ENCODE results near the gene SLC7A5.
"Not testable (repeated sequence)": the region's sequence is repeated elsewhere in the genome, so short reads cannot be mapped to it uniquely, and the experiment has no call there.

SLC7A5 gene

GRCh38 chr16:87869061-87869878 is at the start of gene SLC7A5:
SLC7A5 (minus strand) TSS chr16:87869507; CDS start chr16:87869422, 85 bp downstream.
- DNase-seq: peak; percentile 15

GRCh38 chr16:87918338-87918737 is 49.0 kb upstream of the SLC7A5 start:
- no peak for DNase-seq

- no peak for DNase-seq
These were observed 48.2 kb upstream of the SLC7A5 start for GRCh38 chr16:87917503-87917902.

- no peak for DNase-seq
These were observed 45.5 kb upstream of the SLC7A5 start for GRCh38 chr16:87914812-87915211.

- not testable (repeated sequence) for DNase-seq
These were observed 44.9 kb upstream of the SLC7A5 start for GRCh38 chr16:87914021-87914725.

- not testable (repeated sequence) for DNase-seq
These were observed 43.4 kb upstream of the SLC7A5 start for GRCh38 chr16:87912691-87913090.

- not testable (repeated sequence) for DNase-seq
These were observed 41.9 kb upstream of the SLC7A5 start for GRCh38 chr16:87911106-87911763.

- peak; percentile 51 for DNase-seq
These were observed 40.1 kb upstream of the SLC7A5 start for GRCh38 chr16:87909203-87909935.

- DNase-seq: not testable (repeated sequence)
These were observed 38.8 kb upstream of the SLC7A5 start for GRCh38 chr16:87908101-87908500.

GRCh38 chr16:87905521-87905920 is 36.2 kb upstream of the SLC7A5 start:
- DNase-seq: not testable (repeated sequence)

GRCh38 chr16:87904963-87905362 is 35.7 kb upstream of the SLC7A5 start:
- not testable (repeated sequence) for DNase-seq

- not testable (repeated sequence) for DNase-seq
These were observed 31.2 kb upstream of the SLC7A5 start for GRCh38 chr16:87900489-87900888.

GRCh38 chr16:87897521-87898505 is 28.5 kb upstream of the SLC7A5 start:
- DNase-seq: no peak

GRCh38 chr16:87896924-87897520 is 27.7 kb upstream of the SLC7A5 start:
- not testable (repeated sequence) for DNase-seq

GRCh38 chr16:87896176-87896890 is 27.0 kb upstream of the SLC7A5 start:
- not testable (repeated sequence) for DNase-seq

- no peak for DNase-seq
These were observed 26.4 kb upstream of the SLC7A5 start for GRCh38 chr16:87895641-87896141.

GRCh38 chr16:87894005-87894404 is 24.7 kb upstream of the SLC7A5 start:
- not testable (repeated sequence) for DNase-seq

GRCh38 chr16:87891764-87892163 is 22.5 kb upstream of the SLC7A5 start:
- no peak for DNase-seq

- not testable (repeated sequence) for DNase-seq
These were observed 20.5 kb upstream of the SLC7A5 start for GRCh38 chr16:87889762-87890161.

GRCh38 chr16:87888346-87888745 is 19.0 kb upstream of the SLC7A5 start:
- DNase-seq: not testable (repeated sequence)
